ENCODE results near the gene FBXW7. TPM values are rescaled to one million over a fixed set of nuclear protein-coding genes. Genes with fewer than 3 reads are reported as not detected.
A peak's percentile ranks its signal among the peaks of the same experiment; 100 is the strongest.

Gene FBXW7
- total RNA-seq, 1 experiment from 2014 or later, result 33.5 TPM

GRCh38 chr4:152394791-152395190 lies 141.1 kb downstream of the FBXW7 start:
- Histone ChIP-seq H3K27ac (ENCODE audit: low read depth, low read length, poor library complexity, severe bottlenecking) (no peak overlapping the region), H3K36me3 (ENCODE audit: insufficient read depth, low read length, poor library complexity, severe bottlenecking) (no peaks in the 10 kb centered on the region), H3K9me3 (ENCODE audit: low read depth, low read length, poor library complexity, severe bottlenecking) (no peaks in the 10 kb centered on the region), H3K27me3 (replicated peaks; ENCODE audit: insufficient read depth, low read depth, low read length, poor library complexity) (no peaks in the 10 kb centered on the region), H3K4me3 (ENCODE audit: low read depth, low read length, poor library complexity, severe bottlenecking) (no peak overlapping the region), H3K4me1 (ENCODE audit: insufficient read depth, low read length, poor library complexity, severe bottlenecking) (peaks cover 16% of the 10 kb centered on the region)
- intact Hi-C loops (cut with micrococcal nuclease; ENCODE audit: unreplicated experiment), result no loop called here
- POLR2A ChIA-PET (ENCODE audit: low non-redundant PET), result no interaction called here
- peak; percentile 10 for DNase-seq (ENCODE audit: low spot score)
- no peak for TF ChIP-seq EZH2 (IDR thresholded peaks at IDR 0.05; ENCODE audit: borderline replicate concordance, low read depth, low read length, poor library complexity, severe bottlenecking)
- TF ChIP-seq CTCF (conservative IDR thresholded peaks at IDR 0.05; ENCODE audit: low read depth, low read length), result no peak
- no TSS peak for BruUV-seq (replicated peaks)
- CTCF ChIA-PET, result no interaction called here

GRCh38 chr4:152392079-152392478 lies 143.8 kb downstream of the FBXW7 start:
- BruUV-seq (replicated peaks), result no TSS peak
- no peaks in the 10 kb centered on the region for H3K36me3 ChIP-seq (ENCODE audit: insufficient read depth, low read length, poor library complexity, severe bottlenecking)
- TF ChIP-seq EZH2 (IDR thresholded peaks at IDR 0.05; ENCODE audit: borderline replicate concordance, low read depth, low read length, poor library complexity, severe bottlenecking) (no peak), CTCF (conservative IDR thresholded peaks at IDR 0.05; ENCODE audit: low read depth, low read length) (no peak)
- intact Hi-C loops (cut with micrococcal nuclease; ENCODE audit: unreplicated experiment), result no loop called here
- POLR2A ChIA-PET (ENCODE audit: low non-redundant PET), result no interaction called here
- no peak for DNase-seq (ENCODE audit: low spot score)
- CTCF ChIA-PET, result no interaction called here
- no peak overlapping the region for H3K4me3 ChIP-seq (ENCODE audit: low read depth, low read length, poor library complexity, severe bottlenecking)
- H3K4me1 ChIP-seq (ENCODE audit: insufficient read depth, low read length, poor library complexity, severe bottlenecking), result peaks cover 9% of the 10 kb centered on the region
- no peak overlapping the region for H3K27ac ChIP-seq (ENCODE audit: low read depth, low read length, poor library complexity, severe bottlenecking)
- H3K27me3 ChIP-seq (replicated peaks; ENCODE audit: insufficient read depth, low read depth, low read length, poor library complexity), result no peaks in the 10 kb centered on the region
- H3K9me3 ChIP-seq (ENCODE audit: low read depth, low read length, poor library complexity, severe bottlenecking), result no peaks in the 10 kb centered on the region

- no peak overlapping the region for H3K4me3 ChIP-seq (ENCODE audit: low read depth, low read length, poor library complexity, severe bottlenecking)
- BruUV-seq (replicated peaks), result no TSS peak
- CTCF ChIA-PET, result no interaction called here
- H3K27ac ChIP-seq (ENCODE audit: low read depth, low read length, poor library complexity, severe bottlenecking), result no peak overlapping the region
- TF ChIP-seq EZH2 (IDR thresholded peaks at IDR 0.05; ENCODE audit: borderline replicate concordance, low read depth, low read length, poor library complexity, severe bottlenecking) (no peak), CTCF (conservative IDR thresholded peaks at IDR 0.05; ENCODE audit: low read depth, low read length) (no peak)
- no peaks in the 10 kb centered on the region for H3K9me3 ChIP-seq (ENCODE audit: low read depth, low read length, poor library complexity, severe bottlenecking)
- DNase-seq (ENCODE audit: low spot score), result no peak
- H3K27me3 ChIP-seq (replicated peaks; ENCODE audit: insufficient read depth, low read depth, low read length, poor library complexity), result no peaks in the 10 kb centered on the region
- POLR2A ChIA-PET (ENCODE audit: low non-redundant PET), result no interaction called here
- H3K4me1 ChIP-seq (ENCODE audit: insufficient read depth, low read length, poor library complexity, severe bottlenecking), result peaks cover 9% of the 10 kb centered on the region
- intact Hi-C loops (cut with micrococcal nuclease; ENCODE audit: unreplicated experiment), result no loop called here
- no peaks in the 10 kb centered on the region for H3K36me3 ChIP-seq (ENCODE audit: insufficient read depth, low read length, poor library complexity, severe bottlenecking)
These were observed 145.7 kb downstream of the FBXW7 start for GRCh38 chr4:152390216-152390615.
